Astrocyte (in vitro differentiated cells and primary cell): Measurements from ENCODE around the gene HMGCLL1.

Experiments used
- CTCF ChIP-seq: IDR thresholded peaks from 2 replicates; pipeline ENCODE4 v1.5.1; 2011; ENCODE audit warnings: low read depth, mild to moderate bottlenecking, inconsistent platforms, low read length, moderate library complexity; ENCODE audit not compliant: insufficient read depth
- EZH2 ChIP-seq: IDR thresholded peaks from 2 replicates; pipeline ENCODE4 v1.6.1; 2012; ENCODE audit warnings: mild to moderate bottlenecking, low read length, inconsistent platforms; ENCODE audit not compliant: insufficient read depth

DNA sequence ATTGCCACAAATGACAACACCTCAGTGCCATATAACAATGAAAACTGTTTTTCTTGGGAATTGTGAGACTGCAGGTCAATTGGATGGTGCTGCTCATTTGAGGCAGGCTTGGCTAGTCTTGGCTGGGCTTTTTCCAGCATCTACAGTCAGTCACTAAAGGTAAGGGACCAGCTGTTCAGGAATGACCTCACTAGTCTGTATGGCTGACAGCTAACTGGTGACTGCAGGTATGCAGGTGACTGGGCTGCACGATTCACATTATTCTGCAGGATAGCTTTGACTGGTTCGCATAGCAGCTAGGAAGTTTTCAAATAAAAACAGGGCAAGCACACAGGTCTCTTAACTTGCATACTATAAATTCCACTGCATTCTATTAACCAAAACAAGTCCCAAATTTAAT lies 22.1 kb upstream of the HMGCLL1 start:
- TF ChIP-seq CTCF (no peak), EZH2 (no peak)
